SK-N-SH (cell line): Measurements from ENCODE around the gene PTPMT1. TPM values are rescaled to one million over a fixed set of nuclear protein-coding genes. Genes with fewer than 3 reads are reported as not detected.

Source experiments
- CTCF ChIA-PET: fragments of 300-600, 350-600 bp; formaldehyde crosslinking; extraction: SDS; loops from one replicate; lab custom pipeline; 2021; lab: Yijun Ruan, JAX
- POLR2A ChIA-PET: fragments of 350-600 bp; sonication (Branson Sonifier 250); formaldehyde crosslinking; extraction: SDS; loops from one replicate; lab custom pipeline; 2020; ENCODE audit warnings: antibody characterized with exemption, inconsistent platforms; lab: Yijun Ruan, JAX
- DNase-seq: peaks from one replicate; pipeline ENCODE4 v3.0.0; 2012
- H2AFZ ChIP-seq: fragments of 200-600 bp; sonication (generic); 2 replicates; pipeline ENCODE4 v1.8.1; 2016; ENCODE audit warnings: antibody characterized with exemption, mild to moderate bottlenecking, low read depth
- H3F3A ChIP-seq: fragments of 200-600 bp; sonication (generic); replicated peaks from 2 replicates; pipeline ENCODE3; 2016; ENCODE audit warnings: antibody characterized with exemption, mild to moderate bottlenecking; ENCODE audit not compliant: insufficient read depth
- H3K27ac ChIP-seq, 2 experiments: fragments of 200-500 bp in 1 of 2; fragments of 200-600 bp in 1 of 2; sonication (Bioruptor generic) in 1 of 2; sonication (generic), shearing (Covaris generic) in 1 of 2; 2 replicates each; pipeline versions ENCODE4 v1.5.1 to v1.6.1; 2014 to 2016; ENCODE audit warnings: low read depth in 2 of 2, inconsistent platforms in 1 of 2, low read length in 1 of 2, mild to moderate bottlenecking in 1 of 2, mixed read lengths in 1 of 2
- H3K27me3 ChIP-seq: fragments of 200-600 bp; sonication (generic), shearing (Covaris generic); 2 replicates; pipeline ENCODE4 v1.6.1; 2016; ENCODE audit warnings: mixed run types; ENCODE audit not compliant: insufficient read depth
- H3K36me3 ChIP-seq, 2 experiments: fragments of 200-500 bp in 1 of 2; fragments of 200-600 bp in 1 of 2; sonication (Bioruptor generic) in 1 of 2; sonication (generic) in 1 of 2; replicated peaks in 1 of 2; 2 replicates each; pipeline versions ENCODE3 to v1.5.1; 2014 to 2016; ENCODE audit warnings: low read length in 1 of 2, mild to moderate bottlenecking in 1 of 2; ENCODE audit not compliant: insufficient read depth in 2 of 2, control insufficient read depth in 1 of 2
- H3K4me1 ChIP-seq, 2 experiments: fragments of 200-500 bp in 1 of 2; fragments of 200-600 bp in 1 of 2; sonication (Bioruptor generic) in 1 of 2; sonication (generic), shearing (Covaris generic) in 1 of 2; 2 replicates each; pipeline versions ENCODE4 v1.5.1 to v1.6.1; 2014 to 2016; ENCODE audit warnings: low read depth in 1 of 2, low read length in 1 of 2, mixed run types in 1 of 2; ENCODE audit not compliant: insufficient read depth in 2 of 2, control insufficient read depth in 1 of 2
- H3K4me2 ChIP-seq: fragments of 200-600 bp; sonication (generic), shearing (Covaris generic); 2 replicates; pipeline ENCODE4 v1.6.1; 2017; ENCODE audit warnings: mixed run types
- H3K4me3 ChIP-seq, 2 experiments: fragments of 200-500 bp in 1 of 2; fragments of 200-600 bp in 1 of 2; sonication (Bioruptor generic) in 1 of 2; sonication (generic), shearing (Covaris generic) in 1 of 2; 2 replicates each; pipeline versions ENCODE4 v1.5.1 to v1.8.1; 2014 to 2016; ENCODE audit warnings: low read depth in 2 of 2, inconsistent platforms in 1 of 2, low read length in 1 of 2, mild to moderate bottlenecking in 1 of 2, mixed read lengths in 1 of 2, moderate library complexity in 1 of 2
- H3K79me2 ChIP-seq: fragments of 200-600 bp; sonication (generic); 2 replicates; pipeline ENCODE4 v1.8.1; 2017; ENCODE audit warnings: mild to moderate bottlenecking; ENCODE audit not compliant: insufficient read depth
- H3K9ac ChIP-seq: fragments of 200-600 bp; sonication (generic); 2 replicates; pipeline ENCODE4 v1.6.1; 2017; ENCODE audit warnings: mixed run types
- H3K9me2 ChIP-seq: fragments of 200-600 bp; sonication (generic); 2 replicates; pipeline ENCODE4 v1.6.1; 2017; ENCODE audit warnings: mixed run types
- H3K9me3 ChIP-seq: fragments of 200-600 bp; sonication (generic); 2 replicates; pipeline ENCODE4 v1.6.1; 2017; ENCODE audit warnings: mixed run types, mild to moderate bottlenecking, moderate library complexity
- H4K20me1 ChIP-seq: fragments of 200-600 bp; sonication (generic); 2 replicates; pipeline ENCODE4 v1.6.1; 2017; ENCODE audit warnings: mild to moderate bottlenecking, mixed run types; ENCODE audit not compliant: insufficient read depth
- CTCF ChIP-seq: fragments of 200-600 bp; sonication (generic); IDR thresholded peaks from 2 replicates; pipeline ENCODE4 v1.6.1; 2017; ENCODE audit warnings: antibody characterized with exemption, mild to moderate bottlenecking, moderate library complexity
- EP300 ChIP-seq, 2 experiments: IDR thresholded peaks; 2 replicates each; pipeline versions ENCODE4 v1.4.0 to v1.6.1; 2012; ENCODE audit warnings: borderline replicate concordance in 1 of 2, low read depth in 1 of 2, low read length in 1 of 2
- EZH2phosphoT487 ChIP-seq: fragments of 200-600 bp; sonication (generic); IDR thresholded peaks from 2 replicates; pipeline ENCODE4 v1.6.1; 2017; ENCODE audit warnings: low read depth, mixed run types, mild to moderate bottlenecking, antibody characterized with exemption, moderate library complexity, borderline replicate concordance
- FOXJ3 ChIP-seq: sonication (generic); formaldehyde crosslinking; IDR thresholded peaks from 2 replicates; pipeline ENCODE4 v1.5.1; 2020; ENCODE audit warnings: mild to moderate bottlenecking, missing genetic modification reagents
- MEF2A ChIP-seq: IDR thresholded peaks from 2 replicates; pipeline ENCODE4 v1.4.0; 2012; ENCODE audit warnings: low read depth, borderline replicate concordance
- NRF1 ChIP-seq: IDR thresholded peaks from 2 replicates; pipeline ENCODE4 v1.6.1; 2012; ENCODE audit warnings: low read depth, mild to moderate bottlenecking, low read length
- RFX5 ChIP-seq: IDR thresholded peaks from 2 replicates; pipeline ENCODE4 v1.6.1; 2012; ENCODE audit warnings: mild to moderate bottlenecking, improper control_type of control experiment, low read length
- SIN3A ChIP-seq: IDR thresholded peaks from 2 replicates; pipeline ENCODE4 v1.6.1; 2012; ENCODE audit warnings: low read depth, mild to moderate bottlenecking, low read length, moderate library complexity, borderline replicate concordance
- WGBS: methylation state at CpG from one replicate; pipeline ENCODE4 v1.1.6; 2017; ENCODE audit warnings: low lambda C conversion rate; 5-methylcytosine and 5-hydroxymethylcytosine counted together
- polyA plus RNA-seq, 3 experiments: library from polyadenylated mRNA; depleted of rRNA; stranded (reverse); fragments of >200 nt; gene quantifications; 2 replicates each; pipeline ENCODE4 v1.2.3, GENCODE V29; 2012
- TF ChIP-seq, protein P1 (sequence below): fragments of 150-350 bp; IDR thresholded peaks from 2 replicates; pipeline ENCODE4 v1.6.1; 2016; ENCODE audit warnings: mild to moderate bottlenecking, low read depth, low read length
- TF ChIP-seq, protein P2 (sequence below): IDR thresholded peaks from 2 replicates; pipeline ENCODE4 v1.4.0; 2012; ENCODE audit warnings: low read depth, borderline replicate concordance
- TF ChIP-seq, protein P3 (sequence below): fragments of 150-350 bp; IDR thresholded peaks from 2 replicates; pipeline ENCODE4 v1.6.1; 2017; ENCODE audit warnings: antibody characterized with exemption, low read length, low read depth, borderline replicate concordance

PTPMT1 gene
- polyA plus RNA-seq, 1 of the 3 experiments (the other 2 are of a cell fraction) = 64.4 TPM

DNA sequence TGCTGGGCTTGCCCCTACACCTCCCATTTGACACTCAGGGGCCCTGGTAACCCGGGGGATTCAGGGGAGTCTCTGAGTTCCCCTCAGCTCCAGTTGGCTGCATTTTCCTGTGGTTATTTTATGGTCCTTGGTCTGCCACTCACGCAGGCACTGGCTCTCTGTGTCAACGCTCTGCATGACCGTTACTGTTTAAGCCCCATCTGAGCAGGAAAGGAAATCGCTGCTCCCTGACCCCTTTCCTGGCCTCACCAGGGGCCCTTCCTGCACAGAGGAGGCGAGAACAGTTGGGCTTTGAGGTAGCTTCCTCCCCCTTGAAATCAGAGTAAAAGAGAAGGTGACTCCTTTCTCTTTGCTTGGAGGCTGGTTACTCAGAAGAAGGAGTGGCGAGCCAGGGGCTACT, 26.4 kb downstream of the PTPMT1 start (continued):
- TF ChIP-seq, protein P1, sequence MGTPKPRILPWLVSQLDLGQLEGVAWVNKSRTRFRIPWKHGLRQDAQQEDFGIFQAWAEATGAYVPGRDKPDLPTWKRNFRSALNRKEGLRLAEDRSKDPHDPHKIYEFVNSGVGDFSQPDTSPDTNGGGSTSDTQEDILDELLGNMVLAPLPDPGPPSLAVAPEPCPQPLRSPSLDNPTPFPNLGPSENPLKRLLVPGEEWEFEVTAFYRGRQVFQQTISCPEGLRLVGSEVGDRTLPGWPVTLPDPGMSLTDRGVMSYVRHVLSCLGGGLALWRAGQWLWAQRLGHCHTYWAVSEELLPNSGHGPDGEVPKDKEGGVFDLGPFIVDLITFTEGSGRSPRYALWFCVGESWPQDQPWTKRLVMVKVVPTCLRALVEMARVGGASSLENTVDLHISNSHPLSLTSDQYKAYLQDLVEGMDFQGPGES = no peak
- TF ChIP-seq, protein P2, sequence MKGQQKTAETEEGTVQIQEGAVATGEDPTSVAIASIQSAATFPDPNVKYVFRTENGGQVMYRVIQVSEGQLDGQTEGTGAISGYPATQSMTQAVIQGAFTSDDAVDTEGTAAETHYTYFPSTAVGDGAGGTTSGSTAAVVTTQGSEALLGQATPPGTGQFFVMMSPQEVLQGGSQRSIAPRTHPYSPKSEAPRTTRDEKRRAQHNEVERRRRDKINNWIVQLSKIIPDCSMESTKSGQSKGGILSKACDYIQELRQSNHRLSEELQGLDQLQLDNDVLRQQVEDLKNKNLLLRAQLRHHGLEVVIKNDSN = no peak
- TF ChIP-seq SIN3A = no peak

DNA sequence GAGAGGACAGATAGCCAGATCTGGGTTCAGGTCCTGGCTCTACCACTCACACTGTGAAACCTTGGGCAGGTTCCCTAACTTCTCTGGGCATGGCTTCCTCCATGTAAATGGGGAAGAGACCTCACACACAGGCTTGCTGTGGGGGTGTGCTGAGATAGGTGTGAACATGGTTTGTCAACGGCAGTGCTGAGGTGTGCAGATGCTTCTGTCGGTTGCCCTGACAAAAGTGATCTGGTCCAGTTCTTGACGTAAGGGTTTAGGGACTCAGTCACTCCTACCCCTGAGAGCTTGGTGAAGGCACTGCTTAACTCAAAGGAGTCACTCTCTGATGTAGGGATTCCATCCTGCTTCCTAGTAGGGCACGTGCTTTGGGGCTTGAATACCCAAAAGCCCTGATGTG, 26.9 kb downstream of the PTPMT1 start:
- POLR2A ChIA-PET = no interaction called here

More for the DNA sequence above, 26.9 kb downstream of the PTPMT1 start:
- Histone ChIP-seq H3K4me2 (no peak overlapping the region), H3K9me2 (no peaks in the 10 kb centered on the region), H3K9me3 (no peaks in the 10 kb centered on the region), H3K79me2 (no peaks in the 10 kb centered on the region), H3K27ac (no peak overlapping the region), H4K20me1 (no peaks in the 10 kb centered on the region), H3F3A (no peaks in the 10 kb centered on the region), H3K9ac (no peak overlapping the region), H3K36me3 (no peaks in the 10 kb centered on the region), H3K4me1 (peaks cover 0 to 9% of the 10 kb centered on the region in 2 experiments; a peak in 1 of 4 replicates), H2AFZ (no peak overlapping the region), H3K4me3 (no peak overlapping the region), H3K27me3 (peaks cover 13% of the 10 kb centered on the region; the same call in 1 of the 2 replicates)
- CTCF ChIA-PET = interaction anchor here (0.9 to 1.1 kb wide), 2 partner anchors 25 to 40 kb away, joined by 3 read pairs; no protein-coding TSS in a partner anchor
- DNase-seq = no peak
- WGBS = 85% methylated on average over 4 of the region's 4 CpGs
- no peak for TF ChIP-seq CTCF
- no peak for TF ChIP-seq NRF1
- no peak for TF ChIP-seq EZH2phosphoT487
- TF ChIP-seq RFX5 = no peak
- no peak for TF ChIP-seq MEF2A
- no peak for TF ChIP-seq FOXJ3 (CRISPR knock-in tag)
- no peak for TF ChIP-seq EP300 (IDR thresholded peaks at IDR 0.05; ENCODE audit: borderline replicate concordance in 1 of 2, low read depth in 1 of 2, low read length in 1 of 2)
- TF ChIP-seq, protein P3, sequence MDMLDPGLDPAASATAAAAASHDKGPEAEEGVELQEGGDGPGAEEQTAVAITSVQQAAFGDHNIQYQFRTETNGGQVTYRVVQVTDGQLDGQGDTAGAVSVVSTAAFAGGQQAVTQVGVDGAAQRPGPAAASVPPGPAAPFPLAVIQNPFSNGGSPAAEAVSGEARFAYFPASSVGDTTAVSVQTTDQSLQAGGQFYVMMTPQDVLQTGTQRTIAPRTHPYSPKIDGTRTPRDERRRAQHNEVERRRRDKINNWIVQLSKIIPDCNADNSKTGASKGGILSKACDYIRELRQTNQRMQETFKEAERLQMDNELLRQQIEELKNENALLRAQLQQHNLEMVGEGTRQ = no peak
